HG02884 (cell line): ENCODE measurements around the gene SH2D1A.

ENCODE experiments used
- ATAC-seq: cut with Tn5 transposase; IDR thresholded peaks from one replicate; pipeline ENCODE4 v1.9.1; 2021; ENCODE audit warnings: mild to moderate bottlenecking, moderate library complexity; ENCODE audit not compliant: unreplicated experiment

SH2D1A gene

GRCh38 chrX:124415115-124415800 is 68.9 kb downstream of the SH2D1A start:
- ATAC-seq: no peak

- no peak for ATAC-seq
Measured at GRCh38 chrX:124421898-124422655, 75.7 kb downstream of the SH2D1A start.
